GM21528 (cell line): ENCODE data around the gene FBXO24.

ENCODE experiments used
- ATAC-seq: cut with Tn5 transposase; IDR thresholded peaks from one replicate; pipeline ENCODE4 v1.9.1; 2021; ENCODE audit warnings: mild to moderate bottlenecking, moderate library complexity; ENCODE audit not compliant: unreplicated experiment, low FRiP score

The FBXO24 gene

GRCh38 chr7:100585511-100586265 is 440 bp upstream of the FBXO24 start, which contains the start of gene LRCH4:
TSS of gene LRCH4 (minus strand) at chr7:100586129. CDS start at chr7:100586100, 29 bp downstream.
- ATAC-seq = peak; percentile 24

- no peak for ATAC-seq
Observed at GRCh38 chr7:100588438-100588837, 2.3 kb downstream of the FBXO24 start.

GRCh38 chr7:100589341-100589947 is 3.3 kb downstream of the FBXO24 start:
- no peak for ATAC-seq

GRCh38 chr7:100590077-100590737 is 4.1 kb downstream of the FBXO24 start:
- ATAC-seq = no peak

DNA sequence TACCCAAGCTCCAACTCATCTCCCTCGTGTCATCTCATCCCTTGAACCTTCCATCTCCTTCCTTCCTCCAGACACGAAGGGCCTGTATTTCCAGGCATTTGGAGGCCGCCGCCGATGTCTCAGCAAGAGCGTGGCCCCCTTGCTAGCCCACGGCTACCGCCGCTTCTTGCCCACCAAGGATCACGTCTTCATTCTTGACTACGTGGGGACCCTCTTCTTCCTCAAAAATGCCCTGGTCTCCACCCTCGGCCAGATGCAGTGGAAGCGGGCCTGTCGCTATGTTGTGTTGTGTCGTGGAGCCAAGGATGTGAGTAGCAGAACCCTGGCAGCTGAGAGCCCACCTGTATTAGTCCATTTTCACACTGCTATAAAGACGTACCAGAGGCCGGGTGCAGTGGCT is 5.5 kb downstream of the FBXO24 start:
- ATAC-seq = no peak

DNA sequence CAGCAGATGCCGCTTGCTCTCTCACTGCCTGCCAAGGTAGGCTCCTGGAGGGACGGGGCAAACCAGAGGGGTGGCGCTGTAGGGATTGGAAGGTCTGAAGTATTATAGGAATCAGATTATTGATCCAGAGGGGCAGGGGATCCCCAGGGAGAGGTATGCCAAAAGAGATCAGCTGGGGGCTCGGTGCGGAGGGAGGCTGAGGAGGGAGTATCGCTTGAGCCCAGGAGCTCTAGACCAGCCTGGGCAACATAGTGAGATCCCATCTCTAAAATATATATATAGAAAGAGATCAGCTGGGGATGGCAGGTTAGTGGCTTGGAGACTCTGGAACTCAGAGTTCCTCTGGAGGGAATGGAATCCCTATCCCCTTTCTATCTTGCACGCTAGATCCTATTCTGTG is 9.1 kb downstream of the FBXO24 start:
- no peak for ATAC-seq

- ATAC-seq = no peak
Observed at GRCh38 chr7:100598425-100598824, 12.3 kb downstream of the FBXO24 start.

GRCh38 chr7:100599911-100600729 is 14.0 kb downstream of the FBXO24 start:
- ATAC-seq = no peak

GRCh38 chr7:100600730-100601038 is 14.6 kb downstream of the FBXO24 start:
- ATAC-seq = no peak

GRCh38 chr7:100602889-100603725 is 17.0 kb downstream of the FBXO24 start:
- no peak for ATAC-seq

DNA sequence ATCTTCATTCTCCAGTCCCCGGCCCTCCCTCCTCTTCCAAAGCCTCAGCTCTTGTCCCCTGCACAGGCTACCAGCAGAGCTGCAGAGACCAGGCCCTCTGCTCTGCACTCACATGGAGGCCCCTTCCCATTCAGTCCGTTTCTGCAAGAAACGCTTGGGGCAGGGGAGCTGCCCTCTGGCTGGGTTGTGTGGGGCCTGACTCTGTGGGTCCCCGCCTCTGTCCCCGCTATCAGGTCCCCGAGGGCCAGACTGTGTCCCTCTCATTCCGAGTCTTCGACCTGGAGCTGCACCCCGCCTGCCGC is 17.5 kb downstream of the FBXO24 start:
- no peak for ATAC-seq

DNA sequence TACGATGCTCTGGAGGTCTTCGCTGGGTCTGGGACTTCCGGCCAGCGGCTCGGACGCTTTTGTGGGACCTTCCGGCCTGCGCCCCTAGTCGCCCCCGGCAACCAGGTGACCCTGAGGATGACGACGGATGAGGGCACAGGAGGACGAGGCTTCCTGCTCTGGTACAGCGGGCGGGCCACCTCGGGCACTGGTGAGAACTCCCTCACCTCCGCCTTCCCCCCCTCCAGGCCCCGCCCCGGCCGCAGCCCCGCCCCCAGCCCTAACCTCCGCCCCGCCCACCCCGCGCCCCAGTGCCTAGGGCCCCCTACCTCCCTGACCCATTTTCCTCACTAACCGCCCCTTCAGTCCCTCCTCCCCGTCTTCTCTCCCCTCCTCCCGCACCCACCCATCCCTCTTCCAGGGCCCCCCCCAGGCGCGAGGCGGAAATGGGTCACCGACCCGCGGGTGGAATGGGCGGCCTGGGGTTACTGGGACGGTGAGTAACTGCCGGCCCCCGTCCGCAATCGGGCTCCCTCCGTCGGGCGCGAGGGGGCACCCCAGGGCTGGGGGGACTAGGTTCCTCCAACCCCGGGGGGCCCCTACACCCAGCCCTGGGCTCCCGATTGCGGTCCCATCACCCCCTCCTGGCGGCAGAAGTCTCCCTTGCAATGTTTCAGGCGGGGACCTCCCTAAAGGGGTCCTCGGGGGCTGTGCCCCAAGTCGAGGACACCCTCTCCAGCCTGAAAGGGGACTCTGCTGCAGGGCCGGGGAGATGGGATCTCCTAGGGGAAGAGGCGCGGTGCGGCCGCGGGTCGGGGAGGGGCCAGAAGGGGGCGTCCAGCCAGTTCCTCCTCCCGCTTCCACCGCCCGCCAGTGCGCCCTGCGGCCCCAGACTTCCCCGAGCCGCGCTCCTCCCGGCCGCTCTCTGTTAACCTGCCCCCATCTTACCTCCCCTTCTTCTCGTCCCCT is 18.2 kb downstream of the FBXO24 start:
- no peak for ATAC-seq

GRCh38 chr7:100604976-100605911 is 19.1 kb downstream of the FBXO24 start:
- no peak for ATAC-seq

DNA sequence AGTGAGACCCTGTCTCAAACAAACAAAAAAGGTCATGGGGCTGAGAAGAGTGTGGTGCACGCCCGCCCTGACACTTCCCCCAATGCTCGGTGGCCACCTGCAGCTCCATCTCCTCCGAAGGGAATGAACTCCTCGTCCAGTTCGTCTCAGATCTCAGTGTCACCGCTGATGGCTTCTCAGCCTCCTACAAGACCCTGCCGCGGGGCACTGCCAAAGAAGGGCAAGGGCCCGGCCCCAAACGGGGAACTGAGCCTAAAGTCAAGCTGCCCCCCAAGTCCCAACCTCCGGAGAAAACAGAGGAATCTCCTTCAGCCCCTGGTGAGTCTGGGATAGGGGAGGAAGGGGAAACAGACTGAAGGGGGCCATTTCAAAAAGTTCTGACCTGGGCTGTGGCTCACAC is 20.2 kb downstream of the FBXO24 start:
- ATAC-seq = no peak

- ATAC-seq = no peak
Observed at GRCh38 chr7:100607111-100607510, 21.0 kb downstream of the FBXO24 start.

DNA sequence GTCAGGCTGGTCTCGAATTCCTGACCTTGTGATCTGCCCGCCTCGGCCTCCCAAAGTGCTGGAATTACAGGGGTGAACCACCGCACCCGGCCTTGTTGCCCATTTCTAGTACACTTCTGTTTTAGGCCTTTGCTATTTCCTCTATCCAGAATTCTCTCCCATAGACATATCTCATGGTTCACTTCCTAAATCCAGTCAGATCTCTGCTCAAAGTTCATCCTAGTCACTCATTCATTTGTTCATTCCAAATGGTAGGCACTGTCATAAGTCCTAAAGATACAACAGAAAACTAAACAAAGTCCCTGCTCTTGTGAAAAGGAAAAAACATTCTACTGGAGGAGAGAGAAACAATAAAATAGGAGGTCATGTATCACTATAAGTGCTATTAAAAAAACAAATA is 23.8 kb downstream of the FBXO24 start:
- ATAC-seq = no peak

- ATAC-seq = peak; percentile 91
Observed at GRCh38 chr7:100611983-100612729, 26.0 kb downstream of the FBXO24 start, which contains the start of gene MOSPD3. TSS of gene MOSPD3 (plus strand) at chr7:100612540. CDS start at chr7:100612792, 252 bp downstream.
